NT2/D1 (cell line): Measurements from ENCODE around the gene LRRC25.

ENCODE experiments used
- SUZ12 ChIP-seq: IDR thresholded peaks from 2 replicates; pipeline ENCODE4 v1.6.1; 2011; ENCODE audit not compliant: insufficient read length, insufficient read depth; ENCODE audit errors: extremely low read depth
- YY1 ChIP-seq: IDR thresholded peaks from 2 replicates; pipeline ENCODE4 v1.6.1; 2011; ENCODE audit not compliant: insufficient read length, insufficient read depth

DNA sequence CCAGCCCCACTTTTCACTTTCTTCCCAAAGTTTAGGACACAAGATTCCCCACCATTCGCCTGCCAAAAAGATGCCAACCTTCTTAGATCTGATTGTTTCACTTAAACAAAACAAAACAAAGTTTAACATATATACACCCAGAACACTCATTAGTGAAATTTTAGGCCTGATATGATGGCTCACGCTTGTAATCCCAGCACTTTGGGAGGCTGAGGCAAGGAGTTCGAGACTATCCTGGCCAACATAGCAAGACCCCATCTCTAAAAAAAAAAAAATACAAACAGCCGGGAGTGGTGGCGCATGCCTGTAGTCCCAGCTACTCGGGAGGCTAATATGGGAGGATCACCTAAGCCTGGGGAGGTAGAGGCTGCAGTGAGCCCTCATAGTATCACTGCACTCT is 52.1 kb downstream of the LRRC25 start:
- TF ChIP-seq YY1: no peak
- TF ChIP-seq SUZ12: no peak
